ENCODE results near the gene ZG16. TPM values are rescaled to one million over a fixed set of nuclear protein-coding genes. Genes with fewer than 3 reads are reported as not detected.

ZG16 gene
- polyA plus RNA-seq, 1 donor from 2014 or later = not detected

DNA sequence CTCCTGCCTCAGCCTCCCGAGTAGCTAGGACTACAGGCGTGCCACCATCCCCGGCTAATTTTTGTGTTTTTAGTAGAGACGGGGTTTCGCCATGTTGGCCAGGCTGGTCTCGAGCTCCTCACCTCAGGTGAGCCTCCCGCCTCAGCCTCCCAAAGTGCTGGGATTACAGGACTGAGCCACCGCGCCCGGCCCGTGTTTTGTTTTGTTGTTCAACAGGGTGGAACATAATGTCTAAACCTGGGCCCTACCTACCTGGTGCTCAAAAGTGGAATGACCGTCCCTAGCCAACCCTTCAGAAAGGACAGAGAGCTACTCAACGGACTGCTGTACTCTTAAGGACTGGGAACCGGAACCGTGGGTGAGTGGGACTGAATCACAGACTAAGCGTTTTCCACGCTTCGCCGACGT is 11.7 kb downstream of the ZG16 start:
- Histone ChIP-seq H3K36me3 (ENCODE audit: insufficient read depth, low read length) (no peaks in the 10 kb centered on the region), H3K79me2 (replicated peaks; ENCODE audit: insufficient read depth, low read length) (peaks cover 37% of the 10 kb centered on the region), H3K4me2 (ENCODE audit: low read length) (peak overlapping the region; percentile 49), H3K27me3 (ENCODE audit: insufficient read depth, low read depth, low read length) (no peaks in the 10 kb centered on the region), H3F3A (ENCODE audit: insufficient read depth, low read length, poor library complexity, severe bottlenecking) (no peaks in the 10 kb centered on the region), H3K27ac (ENCODE audit: low read length) (peak overlapping the region; percentile 72), H3K9me2 (ENCODE audit: insufficient read depth, low read length) (no peaks in the 10 kb centered on the region), H3K9me3 (ENCODE audit: low read length) (no peaks in the 10 kb centered on the region), H3K4me3 (ENCODE audit: low read length) (peak overlapping the region; percentile 84), H4K20me1 (ENCODE audit: insufficient read depth) (no peaks in the 10 kb centered on the region), H3K9ac (ENCODE audit: low read length) (peak overlapping the region; percentile 67), H2AFZ (ENCODE audit: low read depth, low read length) (peak overlapping the region; percentile 53)
- TF ChIP-seq, protein P1, sequence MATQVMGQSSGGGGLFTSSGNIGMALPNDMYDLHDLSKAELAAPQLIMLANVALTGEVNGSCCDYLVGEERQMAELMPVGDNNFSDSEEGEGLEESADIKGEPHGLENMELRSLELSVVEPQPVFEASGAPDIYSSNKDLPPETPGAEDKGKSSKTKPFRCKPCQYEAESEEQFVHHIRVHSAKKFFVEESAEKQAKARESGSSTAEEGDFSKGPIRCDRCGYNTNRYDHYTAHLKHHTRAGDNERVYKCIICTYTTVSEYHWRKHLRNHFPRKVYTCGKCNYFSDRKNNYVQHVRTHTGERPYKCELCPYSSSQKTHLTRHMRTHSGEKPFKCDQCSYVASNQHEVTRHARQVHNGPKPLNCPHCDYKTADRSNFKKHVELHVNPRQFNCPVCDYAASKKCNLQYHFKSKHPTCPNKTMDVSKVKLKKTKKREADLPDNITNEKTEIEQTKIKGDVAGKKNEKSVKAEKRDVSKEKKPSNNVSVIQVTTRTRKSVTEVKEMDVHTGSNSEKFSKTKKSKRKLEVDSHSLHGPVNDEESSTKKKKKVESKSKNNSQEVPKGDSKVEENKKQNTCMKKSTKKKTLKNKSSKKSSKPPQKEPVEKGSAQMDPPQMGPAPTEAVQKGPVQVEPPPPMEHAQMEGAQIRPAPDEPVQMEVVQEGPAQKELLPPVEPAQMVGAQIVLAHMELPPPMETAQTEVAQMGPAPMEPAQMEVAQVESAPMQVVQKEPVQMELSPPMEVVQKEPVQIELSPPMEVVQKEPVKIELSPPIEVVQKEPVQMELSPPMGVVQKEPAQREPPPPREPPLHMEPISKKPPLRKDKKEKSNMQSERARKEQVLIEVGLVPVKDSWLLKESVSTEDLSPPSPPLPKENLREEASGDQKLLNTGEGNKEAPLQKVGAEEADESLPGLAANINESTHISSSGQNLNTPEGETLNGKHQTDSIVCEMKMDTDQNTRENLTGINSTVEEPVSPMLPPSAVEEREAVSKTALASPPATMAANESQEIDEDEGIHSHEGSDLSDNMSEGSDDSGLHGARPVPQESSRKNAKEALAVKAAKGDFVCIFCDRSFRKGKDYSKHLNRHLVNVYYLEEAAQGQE (IDR thresholded peaks at IDR 0.05; ENCODE audit: borderline replicate concordance) = no peak
- TF ChIP-seq, protein P2, sequence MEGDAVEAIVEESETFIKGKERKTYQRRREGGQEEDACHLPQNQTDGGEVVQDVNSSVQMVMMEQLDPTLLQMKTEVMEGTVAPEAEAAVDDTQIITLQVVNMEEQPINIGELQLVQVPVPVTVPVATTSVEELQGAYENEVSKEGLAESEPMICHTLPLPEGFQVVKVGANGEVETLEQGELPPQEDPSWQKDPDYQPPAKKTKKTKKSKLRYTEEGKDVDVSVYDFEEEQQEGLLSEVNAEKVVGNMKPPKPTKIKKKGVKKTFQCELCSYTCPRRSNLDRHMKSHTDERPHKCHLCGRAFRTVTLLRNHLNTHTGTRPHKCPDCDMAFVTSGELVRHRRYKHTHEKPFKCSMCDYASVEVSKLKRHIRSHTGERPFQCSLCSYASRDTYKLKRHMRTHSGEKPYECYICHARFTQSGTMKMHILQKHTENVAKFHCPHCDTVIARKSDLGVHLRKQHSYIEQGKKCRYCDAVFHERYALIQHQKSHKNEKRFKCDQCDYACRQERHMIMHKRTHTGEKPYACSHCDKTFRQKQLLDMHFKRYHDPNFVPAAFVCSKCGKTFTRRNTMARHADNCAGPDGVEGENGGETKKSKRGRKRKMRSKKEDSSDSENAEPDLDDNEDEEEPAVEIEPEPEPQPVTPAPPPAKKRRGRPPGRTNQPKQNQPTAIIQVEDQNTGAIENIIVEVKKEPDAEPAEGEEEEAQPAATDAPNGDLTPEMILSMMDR (IDR thresholded peaks at IDR 0.05; ENCODE audit: poor library complexity, severe bottlenecking) = no peak
- TF ChIP-seq EP300 (conservative IDR thresholded peaks at IDR 0.05; ENCODE audit: poor library complexity, severe bottlenecking) (no peak), EZH2 (IDR thresholded peaks at IDR 0.05; ENCODE audit: borderline replicate concordance, insufficient read depth, low read length, poor library complexity, severe bottlenecking) (no peak), TAF1 (IDR thresholded peaks at IDR 0.05; ENCODE audit: low read depth) (no peak), SMC3 (conservative IDR thresholded peaks at IDR 0.05; ENCODE audit: poor library complexity) (no peak), POLR2AphosphoS5 (IDR thresholded peaks at IDR 0.05) (no peak), RAD21 (conservative IDR thresholded peaks at IDR 0.05) (no peak), MXI1 (conservative IDR thresholded peaks at IDR 0.05; ENCODE audit: poor library complexity, severe bottlenecking) (no peak)

DNA sequence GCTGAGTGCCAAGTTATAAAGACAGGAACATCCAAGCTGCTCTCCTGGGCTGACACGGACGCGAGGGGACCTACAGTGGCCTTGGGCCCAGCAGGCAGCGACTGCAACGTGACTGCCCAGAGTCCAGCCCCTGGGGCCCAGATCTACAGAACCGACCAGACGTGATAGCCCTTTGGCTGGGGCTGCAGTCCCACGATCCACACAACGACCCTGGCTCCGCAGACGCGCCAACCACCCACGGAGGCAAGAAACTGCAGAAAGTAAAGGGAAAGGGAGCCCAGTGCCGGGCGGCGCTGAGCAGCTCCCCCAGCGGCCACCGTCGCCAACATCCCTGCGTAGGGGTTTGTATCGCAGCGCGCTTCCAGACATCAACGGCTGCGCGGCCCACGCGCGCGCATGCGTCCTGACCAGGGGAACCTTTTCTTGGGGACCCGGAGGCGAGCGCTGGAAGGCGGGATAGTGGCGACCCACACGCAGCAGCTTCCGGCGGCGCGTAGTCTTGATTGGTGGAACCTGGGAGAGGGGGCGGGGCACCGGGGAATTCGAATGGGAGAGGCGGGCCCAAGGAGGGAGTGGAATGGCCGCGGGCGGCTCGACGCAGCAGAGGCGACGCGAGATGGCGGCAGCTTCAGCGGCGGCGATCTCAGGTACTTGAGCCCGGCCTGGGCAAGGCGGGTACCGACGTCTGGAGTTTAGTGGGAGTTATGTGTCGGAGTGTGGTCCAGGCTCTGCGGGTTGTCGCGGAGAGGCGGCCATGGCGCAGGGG is 12.3 kb downstream of the ZG16 start, which contains the start of gene KIF22:
Gene KIF22, plus strand, starts transcription at position 569 of the 766 bp plus-strand sequence. Its CDS starts 9 bp downstream, at position 578.
- H3K79me2 ChIP-seq (replicated peaks; ENCODE audit: insufficient read depth, low read length) = peaks cover 42% of the 10 kb centered on the region
- H3K4me2 ChIP-seq (ENCODE audit: low read length) = peak within 1 kb of the TSS; percentile 49
- H3K9ac ChIP-seq (ENCODE audit: low read length) = peak within 1 kb of the TSS; percentile 67
- TF ChIP-seq POLR2AphosphoS5 (IDR thresholded peaks at IDR 0.05) (peak; percentile 65), TAF1 (IDR thresholded peaks at IDR 0.05; ENCODE audit: low read depth) (no peak), RAD21 (conservative IDR thresholded peaks at IDR 0.05) (peak; percentile 84), MXI1 (conservative IDR thresholded peaks at IDR 0.05; ENCODE audit: poor library complexity, severe bottlenecking) (peak; percentile 99), EZH2 (IDR thresholded peaks at IDR 0.05; ENCODE audit: borderline replicate concordance, insufficient read depth, low read length, poor library complexity, severe bottlenecking) (no peak), SMC3 (conservative IDR thresholded peaks at IDR 0.05; ENCODE audit: poor library complexity) (peak; percentile 79), EP300 (conservative IDR thresholded peaks at IDR 0.05; ENCODE audit: poor library complexity, severe bottlenecking) (peak; percentile 62)
- TF ChIP-seq, protein P2 (IDR thresholded peaks at IDR 0.05; ENCODE audit: poor library complexity, severe bottlenecking) = peak; percentile 98
- TF ChIP-seq, protein P1 (IDR thresholded peaks at IDR 0.05; ENCODE audit: borderline replicate concordance) = no peak
- H3K36me3 ChIP-seq (ENCODE audit: insufficient read depth, low read length) = no peaks in the 10 kb centered on the region
- peak within 1 kb of the TSS; percentile 53 for H2AFZ ChIP-seq (ENCODE audit: low read depth, low read length)
- no peaks in the 10 kb centered on the region for H3K9me3 ChIP-seq (ENCODE audit: low read length)
- peak within 1 kb of the TSS; percentile 72 for H3K27ac ChIP-seq (ENCODE audit: low read length)
- H3K27me3 ChIP-seq (ENCODE audit: insufficient read depth, low read depth, low read length) = no peaks in the 10 kb centered on the region
- peak within 1 kb of the TSS; percentile 84 for H3K4me3 ChIP-seq (ENCODE audit: low read length)
- no peaks in the 10 kb centered on the region for H4K20me1 ChIP-seq (ENCODE audit: insufficient read depth)
- H3F3A ChIP-seq (ENCODE audit: insufficient read depth, low read length, poor library complexity, severe bottlenecking) = no peaks in the 10 kb centered on the region
- H3K9me2 ChIP-seq (ENCODE audit: insufficient read depth, low read length) = no peaks in the 10 kb centered on the region
